ENCODE data around the gene CD63.

CD63 gene

DNA sequence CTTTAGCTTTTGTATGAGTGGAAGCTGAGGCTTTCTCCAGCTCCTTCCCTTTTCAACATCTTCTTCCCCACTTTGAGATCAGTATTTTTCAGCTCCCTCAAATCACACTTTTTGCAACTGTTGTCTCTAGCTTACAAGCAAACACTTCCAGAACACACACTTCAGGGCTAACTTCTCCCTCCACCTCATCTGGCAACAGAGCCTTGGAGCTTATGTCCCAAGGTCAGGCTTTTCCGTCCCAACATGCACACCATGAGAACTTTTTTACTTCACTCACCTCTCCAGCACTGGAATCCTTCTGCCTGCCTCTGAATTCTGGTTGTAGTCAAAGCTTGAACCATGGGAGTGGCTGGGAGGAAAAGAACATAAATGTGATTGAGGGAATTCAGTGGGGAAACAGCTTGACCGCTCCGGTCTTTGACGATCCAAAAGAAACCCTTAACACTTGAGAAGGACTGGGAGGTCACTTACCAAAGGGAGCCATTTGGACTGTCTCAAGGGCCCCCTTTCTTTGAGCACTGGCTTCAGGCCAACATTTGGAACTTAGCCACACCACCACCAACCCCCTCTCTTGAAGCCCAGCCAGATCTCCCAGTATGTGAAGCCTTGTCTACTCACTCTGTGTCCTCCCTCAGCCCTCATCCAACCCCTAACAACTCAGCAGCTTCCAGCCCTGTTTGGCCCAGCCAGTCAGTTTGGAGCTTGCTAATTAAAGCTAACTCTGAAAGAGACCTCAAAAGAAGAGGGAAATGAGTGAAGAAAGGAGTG lies 16.8 kb downstream of the CD63 start:
- H3K9me3 Mint-ChIP-seq = no peaks in the 10 kb centered on the region
- peaks cover 5% of the 10 kb centered on the region for H3K36me3 Mint-ChIP-seq (ENCODE audit: low read depth)
- intact Hi-C loops (cut with micrococcal nuclease) = no loop called here
- H3K27me3 Mint-ChIP-seq = peaks cover 50% of the 10 kb centered on the region
- H3K4me3 Mint-ChIP-seq = no peak overlapping the region
- peaks cover 51% of the 10 kb centered on the region for H3K4me1 Mint-ChIP-seq (ENCODE audit: low read depth)
- H3K27ac Mint-ChIP-seq = no peak overlapping the region

DNA sequence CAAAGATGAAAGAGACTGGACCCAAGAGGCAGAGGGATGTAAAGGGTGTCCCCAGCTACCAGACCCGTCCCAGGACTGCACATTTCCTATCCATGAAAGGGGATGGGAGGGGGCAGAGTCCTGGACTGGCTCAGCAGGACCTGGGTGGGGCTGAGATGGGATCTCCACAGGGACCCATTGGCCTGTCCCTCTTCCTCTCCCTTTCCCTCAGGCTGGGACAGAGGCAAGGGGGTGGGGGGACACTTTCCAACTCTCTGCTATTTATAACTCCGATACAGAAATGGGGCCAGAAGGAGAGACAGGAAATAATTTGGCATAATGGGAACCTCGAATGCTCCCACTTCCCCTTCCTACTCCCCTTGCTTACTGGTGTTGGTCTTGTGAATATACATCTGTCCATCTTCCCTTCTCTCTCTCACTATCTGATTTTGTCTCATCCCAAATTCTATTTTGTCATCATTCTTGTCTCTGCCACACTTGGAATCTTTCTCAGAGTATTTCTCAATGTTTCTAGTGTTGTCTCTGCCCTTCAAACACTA lies 20.0 kb downstream of the CD63 start:
- Mint-ChIP-seq H3K27ac (no peak overlapping the region), H3K4me1 (ENCODE audit: low read depth) (peaks cover 41% of the 10 kb centered on the region), H3K4me3 (peak overlapping the region; percentile 28), H3K27me3 (peaks cover 75% of the 10 kb centered on the region), H3K9me3 (no peaks in the 10 kb centered on the region), H3K36me3 (ENCODE audit: low read depth) (no peaks in the 10 kb centered on the region)
- intact Hi-C loops (cut with micrococcal nuclease) = no loop called here

DNA sequence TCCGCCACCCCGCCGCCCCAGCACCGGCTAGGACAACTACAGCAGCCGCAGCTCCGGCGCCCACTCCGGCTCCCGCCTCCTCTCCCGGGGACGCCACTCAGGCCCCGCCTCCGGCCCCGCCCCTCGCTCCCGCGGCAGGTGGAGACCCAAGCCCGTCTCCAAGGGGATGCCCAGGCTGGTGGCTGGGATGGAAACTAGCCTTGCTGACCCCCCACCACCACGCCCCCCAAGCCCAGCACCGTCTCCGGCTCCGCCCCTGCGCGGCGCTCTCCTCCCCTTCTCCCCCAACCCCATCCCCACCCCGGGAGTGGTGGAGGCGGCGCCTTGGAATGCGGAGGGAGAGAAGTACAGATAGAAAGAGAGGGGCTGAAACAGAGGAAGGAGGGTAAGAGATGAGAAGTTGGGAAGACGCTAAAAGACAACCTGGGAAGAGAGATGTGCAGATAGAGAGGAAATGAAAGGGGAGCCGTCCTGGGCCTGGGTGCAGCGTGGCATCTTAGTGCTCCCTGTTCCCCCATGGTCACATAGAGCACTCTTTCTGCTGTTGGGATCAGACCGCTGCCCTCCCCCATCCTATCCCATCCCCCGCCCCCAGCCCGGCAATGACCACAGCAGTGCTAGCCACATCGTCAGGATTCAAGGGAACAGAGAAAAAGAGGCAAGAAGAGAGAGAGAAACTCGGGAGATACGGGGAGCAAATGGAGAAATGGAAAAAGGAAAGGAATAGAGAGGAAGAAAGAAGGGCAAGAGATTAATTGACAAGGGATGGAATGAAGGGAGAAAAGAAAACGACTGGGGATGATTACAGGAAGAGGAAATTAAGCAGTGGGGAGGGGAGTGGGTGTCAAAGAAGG lies 20.7 kb downstream of the CD63 start, which contains the start of gene ITGA7:
Gene ITGA7, minus strand, starts transcription at position 64 of the 854 bp plus-strand sequence. CDS start 222 bp downstream, outside the sequence.
- Mint-ChIP-seq H3K27ac (no peak within 1 kb of the TSS), H3K27me3 (peaks cover 78% of the 10 kb centered on the region), H3K4me3 (peak within 1 kb of the TSS; percentile 48), H3K9me3 (no peaks in the 10 kb centered on the region), H3K4me1 (ENCODE audit: low read depth) (peaks cover 41% of the 10 kb centered on the region), H3K36me3 (ENCODE audit: low read depth) (no peaks in the 10 kb centered on the region)
- intact Hi-C loops (cut with micrococcal nuclease) = no loop called here

GRCh38 chr12:55707219-55707671 lies 21.6 kb downstream of the CD63 start:
- peaks cover 73% of the 10 kb centered on the region for H3K27me3 Mint-ChIP-seq
- intact Hi-C loops (cut with micrococcal nuclease) = no loop called here
- H3K4me3 Mint-ChIP-seq = peak overlapping the region; percentile 10
- no peaks in the 10 kb centered on the region for H3K36me3 Mint-ChIP-seq (ENCODE audit: low read depth)
- no peaks in the 10 kb centered on the region for H3K9me3 Mint-ChIP-seq
- peaks cover 41% of the 10 kb centered on the region for H3K4me1 Mint-ChIP-seq (ENCODE audit: low read depth)
- no peak overlapping the region for H3K27ac Mint-ChIP-seq

GRCh38 chr12:55706568-55707218 lies 22.1 kb downstream of the CD63 start:
- Mint-ChIP-seq H3K9me3 (no peaks in the 10 kb centered on the region), H3K36me3 (ENCODE audit: low read depth) (no peaks in the 10 kb centered on the region), H3K27ac (no peak overlapping the region), H3K27me3 (peaks cover 69% of the 10 kb centered on the region), H3K4me1 (ENCODE audit: low read depth) (peaks cover 38% of the 10 kb centered on the region), H3K4me3 (no peak overlapping the region)
- intact Hi-C loops (cut with micrococcal nuclease) = no loop called here

GRCh38 chr12:55705782-55706402 lies 22.9 kb downstream of the CD63 start:
- intact Hi-C loops (cut with micrococcal nuclease) = no loop called here
- no peak overlapping the region for H3K4me3 Mint-ChIP-seq

GRCh38 chr12:55704824-55705718 lies 23.7 kb downstream of the CD63 start:
- Mint-ChIP-seq H3K36me3 (ENCODE audit: low read depth) (no peaks in the 10 kb centered on the region), H3K27me3 (peaks cover 65% of the 10 kb centered on the region), H3K9me3 (no peaks in the 10 kb centered on the region), H3K27ac (no peak overlapping the region), H3K4me3 (no peak overlapping the region), H3K4me1 (ENCODE audit: low read depth) (peaks cover 36% of the 10 kb centered on the region)
- intact Hi-C loops (cut with micrococcal nuclease) = no loop called here

More at GRCh38 chr12:55705782-55706402, 22.9 kb downstream of the CD63 start:
- H3K27me3 Mint-ChIP-seq = peaks cover 71% of the 10 kb centered on the region
- peaks cover 36% of the 10 kb centered on the region for H3K4me1 Mint-ChIP-seq (ENCODE audit: low read depth)
- H3K9me3 Mint-ChIP-seq = no peaks in the 10 kb centered on the region
- H3K27ac Mint-ChIP-seq = no peak overlapping the region
- no peaks in the 10 kb centered on the region for H3K36me3 Mint-ChIP-seq (ENCODE audit: low read depth)

DNA sequence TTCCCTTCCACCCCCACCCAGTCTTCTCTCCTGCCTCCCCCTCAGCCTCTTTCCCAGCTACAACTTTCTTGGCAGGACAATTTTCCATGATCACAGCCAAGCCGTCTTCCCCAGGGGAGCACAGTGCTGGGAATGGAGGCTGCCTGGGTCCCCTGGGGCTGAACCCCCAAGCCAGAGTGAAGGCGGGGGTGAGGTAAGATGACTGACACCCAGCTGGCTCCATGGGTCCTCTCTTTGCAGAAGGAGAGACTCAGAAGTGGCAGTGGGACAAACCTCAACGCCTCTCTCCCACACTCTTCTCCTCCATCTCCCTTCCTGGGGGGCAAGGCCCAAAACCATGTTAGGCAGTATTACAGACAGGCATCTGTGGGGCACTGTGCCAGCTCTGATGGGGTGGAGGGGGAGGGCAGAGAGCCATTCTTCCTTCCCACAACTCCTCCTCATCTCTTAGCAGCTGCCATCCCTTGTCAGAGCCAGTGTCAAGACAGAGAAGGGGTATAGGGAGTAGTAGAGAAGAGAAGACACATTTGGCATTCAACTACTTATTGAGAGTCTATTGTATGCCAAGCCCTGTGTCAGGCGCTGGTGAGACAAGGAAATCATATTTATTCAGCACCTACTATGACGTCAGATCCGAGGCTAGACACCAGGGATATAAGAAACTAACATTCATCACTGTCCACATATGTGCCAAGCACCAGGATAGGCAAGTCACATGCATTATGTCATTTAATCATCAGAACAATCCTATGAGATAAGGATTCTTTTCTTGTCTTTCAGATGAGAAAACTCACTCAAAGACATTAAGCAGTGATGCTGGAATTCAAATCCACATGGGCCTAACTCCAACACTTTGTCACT lies 24.7 kb downstream of the CD63 start:
- Mint-ChIP-seq H3K36me3 (ENCODE audit: low read depth) (no peaks in the 10 kb centered on the region), H3K27ac (no peak overlapping the region), H3K27me3 (peaks cover 58% of the 10 kb centered on the region), H3K9me3 (no peaks in the 10 kb centered on the region), H3K4me1 (ENCODE audit: low read depth) (peaks cover 27% of the 10 kb centered on the region), H3K4me3 (no peak overlapping the region)
- intact Hi-C loops (cut with micrococcal nuclease) = no loop called here

- Mint-ChIP-seq H3K4me1 (ENCODE audit: low read depth) (peaks cover 18% of the 10 kb centered on the region), H3K27ac (no peak overlapping the region), H3K36me3 (ENCODE audit: low read depth) (no peaks in the 10 kb centered on the region), H3K27me3 (peaks cover 51% of the 10 kb centered on the region), H3K4me3 (no peak overlapping the region), H3K9me3 (no peaks in the 10 kb centered on the region)
- intact Hi-C loops (cut with micrococcal nuclease) = no loop called here
Observed at GRCh38 chr12:55703288-55703687, 25.5 kb downstream of the CD63 start.

GRCh38 chr12:55702861-55703260 lies 25.9 kb downstream of the CD63 start:
- Mint-ChIP-seq H3K4me1 (ENCODE audit: low read depth) (peaks cover 14% of the 10 kb centered on the region), H3K4me3 (no peak overlapping the region), H3K9me3 (no peaks in the 10 kb centered on the region)

DNA sequence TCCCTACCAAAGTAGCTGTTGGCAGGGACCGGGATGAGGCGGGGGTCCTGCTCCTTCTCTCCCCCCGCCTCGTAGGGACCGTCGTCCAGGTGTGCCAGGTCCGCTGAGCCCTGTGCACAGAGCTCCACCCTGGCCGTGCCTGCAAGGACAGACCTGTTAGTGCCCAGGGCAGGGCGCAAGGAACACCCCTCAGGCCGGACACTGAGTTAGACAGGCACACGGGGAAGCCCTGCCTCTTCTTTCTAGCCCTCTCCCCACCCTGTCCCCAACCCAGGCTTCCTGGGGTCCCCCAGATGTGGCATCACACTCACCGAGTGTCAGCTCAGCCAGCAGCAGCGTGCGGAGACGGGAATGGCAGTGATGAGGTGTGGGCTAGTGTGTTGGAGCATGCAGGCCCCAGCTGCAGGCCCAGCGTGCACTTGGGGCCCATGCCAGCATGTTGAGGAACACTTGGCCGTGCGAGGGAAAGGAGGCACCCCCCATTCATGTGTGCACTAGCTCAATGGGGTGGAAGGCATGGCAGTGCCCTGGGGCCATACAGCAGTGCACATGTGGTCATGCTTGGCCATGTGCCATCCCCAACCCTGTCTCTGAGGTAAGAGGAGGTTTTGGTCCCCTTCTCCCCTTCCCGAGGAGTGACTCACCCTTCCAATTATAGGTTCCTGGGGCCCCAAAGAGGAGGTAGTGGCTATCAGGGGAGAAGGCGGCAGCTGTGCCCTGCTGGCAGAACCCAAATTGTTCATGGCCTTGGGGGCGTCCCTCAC lies 28.4 kb downstream of the CD63 start:
- no peaks in the 10 kb centered on the region for H3K36me3 Mint-ChIP-seq (ENCODE audit: low read depth)
- intact Hi-C loops (cut with micrococcal nuclease) = no loop called here
- H3K27me3 Mint-ChIP-seq = peaks cover 37% of the 10 kb centered on the region

More at GRCh38 chr12:55702861-55703260, 25.9 kb downstream of the CD63 start:
- H3K27ac Mint-ChIP-seq = no peak overlapping the region
- intact Hi-C loops (cut with micrococcal nuclease) = no loop called here
- H3K27me3 Mint-ChIP-seq = peaks cover 47% of the 10 kb centered on the region
- no peaks in the 10 kb centered on the region for H3K36me3 Mint-ChIP-seq (ENCODE audit: low read depth)

More for the DNA sequence above, 28.4 kb downstream of the CD63 start:
- no peaks in the 10 kb centered on the region for H3K4me1 Mint-ChIP-seq (ENCODE audit: low read depth)
- no peak overlapping the region for H3K27ac Mint-ChIP-seq
- H3K9me3 Mint-ChIP-seq = no peaks in the 10 kb centered on the region
- no peak overlapping the region for H3K4me3 Mint-ChIP-seq

All from dendritic cell treated with granulocyte-macrophage colony-stimulating factor and Interleukin-4, amounts not matched to agents 40 ng/mL and 50 ng/mL, for 4 days (primary cell).